HG02623 (cell line): Measurements from ENCODE around the gene PARP11.
"Not testable (repeated sequence)": the region's sequence is repeated elsewhere in the genome, so short reads cannot be mapped to it uniquely, and the experiment has no call there.

Experiments used
- ATAC-seq: cut with Tn5 transposase; IDR thresholded peaks from one replicate; pipeline ENCODE4 v1.9.1; 2021; ENCODE audit warnings: moderate library complexity; ENCODE audit not compliant: unreplicated experiment

The PARP11 gene

GRCh38 chr12:3884671-3885070, 11.5 kb upstream of the PARP11 start:
- no peak for ATAC-seq

GRCh38 chr12:3882896-3883564, 9.8 kb upstream of the PARP11 start:
- ATAC-seq, result no peak

GRCh38 chr12:3882406-3882805, 9.2 kb upstream of the PARP11 start:
- no peak for ATAC-seq

- ATAC-seq, result no peak
These were observed 8.2 kb upstream of the PARP11 start for GRCh38 chr12:3881281-3881950.

GRCh38 chr12:3879846-3880245, 6.6 kb upstream of the PARP11 start:
- ATAC-seq, result no peak

- no peak for ATAC-seq
These were observed 1.8 kb downstream of the PARP11 start for GRCh38 chr12:3871356-3871755.

GRCh38 chr12:3869865-3870264, 3.3 kb downstream of the PARP11 start:
- no peak for ATAC-seq

- ATAC-seq, result no peak
These were observed 3.8 kb downstream of the PARP11 start for GRCh38 chr12:3869433-3869832.

GRCh38 chr12:3863756-3864155, 9.4 kb downstream of the PARP11 start:
- ATAC-seq, result no peak

- no peak for ATAC-seq
These were observed 30.7 kb downstream of the PARP11 start for GRCh38 chr12:3842517-3842916.

- no peak for ATAC-seq
These were observed 31.4 kb downstream of the PARP11 start for GRCh38 chr12:3841783-3842182.

GRCh38 chr12:3840833-3841232, 32.4 kb downstream of the PARP11 start:
- not testable (repeated sequence) for ATAC-seq

- ATAC-seq, result not testable (repeated sequence)
These were observed 33.5 kb downstream of the PARP11 start for GRCh38 chr12:3839745-3840144.

GRCh38 chr12:3838701-3839548, 34.3 kb downstream of the PARP11 start:
- ATAC-seq, result not testable (repeated sequence)

GRCh38 chr12:3838076-3838475, 35.1 kb downstream of the PARP11 start:
- ATAC-seq, result no peak

GRCh38 chr12:3837049-3837448, 36.1 kb downstream of the PARP11 start:
- ATAC-seq, result no peak

GRCh38 chr12:3836641-3837040, 36.6 kb downstream of the PARP11 start:
- no peak for ATAC-seq

GRCh38 chr12:3835914-3836313, 37.3 kb downstream of the PARP11 start:
- ATAC-seq, result no peak

- ATAC-seq, result no peak
These were observed 38.4 kb downstream of the PARP11 start for GRCh38 chr12:3834774-3835173.

GRCh38 chr12:3833670-3834310, 39.4 kb downstream of the PARP11 start:
- ATAC-seq, result no peak

GRCh38 chr12:3832738-3833137, 40.5 kb downstream of the PARP11 start:
- no peak for ATAC-seq
